ENCODE data around the gene LNX2. TPM values are rescaled to one million over a fixed set of nuclear protein-coding genes. Genes with fewer than 3 reads are reported as not detected.

Gene LNX2
- total and polyA plus RNA-seq, 11 donors = 3.6 to 18.7 (median 12.7) TPM

GRCh38 chr13:27658546-27658945 is 38.2 kb upstream of the LNX2 start:
- no peak for DNase-seq
- intact Hi-C loops (cut with DNase I) = no loop called here
- peaks cover 0 to 30% (median 10%) of the 10 kb centered on the region in 12 donors for H3K4me1 ChIP-seq
- no peaks in the 10 kb centered on the region for H3K27me3 ChIP-seq
- H3K9me3 ChIP-seq = no peaks in the 10 kb centered on the region
- H3K4me3 ChIP-seq = no peak overlapping the region
- no peak for ATAC-seq
- no peak overlapping the region for H3K27ac ChIP-seq
- TF ChIP-seq CTCF (IDR thresholded peaks at IDR 0.05) (no peak), POLR2A (IDR thresholded peaks at IDR 0.05) (no peak)
- peaks cover 0 to 7% (median 0%) of the 10 kb centered on the region in 9 donors for H3K36me3 ChIP-seq

- DNase-seq (no peak), ATAC-seq (peak in 1 of 4 donors; percentile 23)
- Histone ChIP-seq H3K36me3 (peaks cover 0 to 7% (median 0%) of the 10 kb centered on the region in 9 donors), H3K27me3 (no peaks in the 10 kb centered on the region), H3K9me3 (no peaks in the 10 kb centered on the region), H3K4me1 (peaks cover 0 to 22% (median 9%) of the 10 kb centered on the region in 12 donors), H3K27ac (no peak overlapping the region), H3K4me3 (no peak overlapping the region)
- intact Hi-C loops (cut with DNase I) = no loop called here
- WGBS, 4 donors = 52 to 67% (median 60%) methylated on average over 2 of the region's 2 CpGs
- no peak for TF ChIP-seq CTCF (IDR thresholded peaks at IDR 0.05)
- no peak for TF ChIP-seq POLR2A (IDR thresholded peaks at IDR 0.05)
These were observed 37.4 kb upstream of the LNX2 start for GRCh38 chr13:27657724-27658123.

- no peaks in the 10 kb centered on the region for H3K27me3 ChIP-seq
- H3K4me3 ChIP-seq = no peak overlapping the region
- TF ChIP-seq CTCF (IDR thresholded peaks at IDR 0.05) = no peak
- TF ChIP-seq POLR2A (IDR thresholded peaks at IDR 0.05) = no peak
- intact Hi-C loops (cut with DNase I) = no loop called here
- ATAC-seq (no peak), DNase-seq (no peak)
- WGBS, 4 donors = 95 to 100% (median 97%) methylated on average over 1 of the region's 1 CpG
- peaks cover 0 to 14% (median 6%) of the 10 kb centered on the region in 12 donors for H3K9me3 ChIP-seq
- peaks cover 7 to 23% (median 13%) of the 10 kb centered on the region in 9 donors for H3K36me3 ChIP-seq
- H3K27ac ChIP-seq = no peak overlapping the region
- H3K4me1 ChIP-seq = peaks cover 0 to 15% (median 5%) of the 10 kb centered on the region in 12 donors
These were observed 34.5 kb upstream of the LNX2 start for GRCh38 chr13:27654816-27655215.

- Histone ChIP-seq H3K27me3 (no peaks in the 10 kb centered on the region), H3K36me3 (peaks cover 8 to 31% (median 19%) of the 10 kb centered on the region in 9 donors), H3K27ac (no peak overlapping the region), H3K4me3 (no peak overlapping the region), H3K9me3 (peaks cover 0 to 18% (median 9%) of the 10 kb centered on the region in 12 donors), H3K4me1 (peaks cover 0 to 12% (median 5%) of the 10 kb centered on the region in 12 donors)
- TF ChIP-seq POLR2A (IDR thresholded peaks at IDR 0.05) (no peak), CTCF (IDR thresholded peaks at IDR 0.05) (no peak)
- ATAC-seq = no peak
- DNase-seq = no peak
- intact Hi-C loops (cut with DNase I) = no loop called here
- 80 to 98% (median 96%) methylated on average over 3 of the region's 3 CpGs for WGBS, 4 donors
These were observed 33.7 kb upstream of the LNX2 start for GRCh38 chr13:27654059-27654458.
